ENCODE measurements around the gene PPDPF.

The PPDPF gene

DNA sequence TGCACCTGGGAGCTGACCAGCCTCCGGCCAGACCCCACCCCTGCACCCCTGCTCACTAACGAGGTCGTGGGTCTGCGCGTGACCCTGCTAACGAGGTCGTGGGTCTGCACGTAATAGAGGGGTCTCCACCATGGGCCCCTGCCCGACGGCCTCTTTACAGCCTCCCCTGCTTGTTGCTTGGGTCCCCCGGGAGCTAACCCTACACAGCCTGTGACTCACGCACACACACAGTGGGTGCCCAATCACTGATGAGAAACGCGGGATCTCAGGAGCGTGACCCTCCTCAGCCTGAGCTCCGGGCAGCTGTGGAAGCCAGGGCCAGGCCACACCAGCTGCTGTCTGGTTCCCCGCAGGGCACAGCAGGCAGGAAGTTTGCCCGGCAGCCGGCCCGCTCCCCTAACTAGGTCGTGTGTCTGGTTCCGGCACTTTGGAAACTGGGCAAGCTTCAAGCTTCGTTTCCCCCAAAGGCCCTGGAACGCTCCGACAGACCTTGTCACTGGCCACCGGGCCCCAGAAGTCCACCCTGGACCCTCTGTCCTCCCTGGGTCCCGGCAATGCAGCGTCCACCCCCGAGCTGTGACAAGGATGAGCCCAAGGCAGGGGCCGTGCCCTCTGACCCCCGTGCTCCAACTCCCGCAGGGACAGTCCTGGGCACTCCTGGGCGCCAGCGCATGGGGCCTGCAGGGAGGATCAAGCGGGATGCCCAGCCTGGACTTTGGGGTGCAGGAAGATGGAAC lies 15.8 kb downstream of the PPDPF start:
- H3K4me3 ChIP-seq (ENCODE audit: low read depth, low read length): no peak overlapping the region

DNA sequence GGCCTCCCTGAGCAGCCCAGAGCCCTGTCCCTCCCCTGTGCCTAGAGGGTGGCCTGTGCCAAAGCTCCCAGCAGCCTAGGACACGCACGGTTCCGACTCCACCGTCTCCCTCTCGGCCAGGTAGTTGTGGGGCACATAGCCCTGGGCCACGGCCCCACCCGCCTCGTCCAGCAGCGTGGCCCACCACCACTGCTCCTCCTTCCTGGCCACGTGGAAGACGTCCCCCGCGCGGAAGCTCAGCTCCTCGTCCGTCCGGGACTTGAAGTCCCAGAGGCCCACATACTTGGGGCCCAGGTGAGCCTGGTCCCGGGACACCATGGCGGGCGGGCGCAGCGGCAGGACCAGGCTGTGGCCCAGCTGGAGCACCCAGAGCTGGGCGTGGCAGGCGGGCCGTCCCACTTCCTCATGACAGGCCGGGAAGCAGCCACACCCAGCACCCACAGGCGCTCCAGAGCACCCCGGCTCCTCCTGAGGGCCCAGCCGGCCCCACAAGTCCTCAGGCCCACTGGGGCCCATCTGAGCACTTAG lies 16.5 kb downstream of the PPDPF start, which contains the start of gene PTK6:
Gene PTK6 (minus strand): TSS at position 380 of the 528 bp plus-strand sequence. CDS start 62 bp downstream, at position 318.
- no peak within 1 kb of the TSS for H3K4me3 ChIP-seq (ENCODE audit: low read depth, low read length)

GRCh38 chr20:63537525-63538203 lies 17.1 kb downstream of the PPDPF start:
- H3K4me3 ChIP-seq (ENCODE audit: low read depth, low read length): no peak overlapping the region

GRCh38 chr20:63538204-63539091 lies 17.9 kb downstream of the PPDPF start:
- no peak overlapping the region for H3K4me3 ChIP-seq (ENCODE audit: low read depth, low read length)

GRCh38 chr20:63539092-63539430 lies 18.5 kb downstream of the PPDPF start:
- no peak overlapping the region for H3K4me3 ChIP-seq (ENCODE audit: low read depth, low read length)

DNA sequence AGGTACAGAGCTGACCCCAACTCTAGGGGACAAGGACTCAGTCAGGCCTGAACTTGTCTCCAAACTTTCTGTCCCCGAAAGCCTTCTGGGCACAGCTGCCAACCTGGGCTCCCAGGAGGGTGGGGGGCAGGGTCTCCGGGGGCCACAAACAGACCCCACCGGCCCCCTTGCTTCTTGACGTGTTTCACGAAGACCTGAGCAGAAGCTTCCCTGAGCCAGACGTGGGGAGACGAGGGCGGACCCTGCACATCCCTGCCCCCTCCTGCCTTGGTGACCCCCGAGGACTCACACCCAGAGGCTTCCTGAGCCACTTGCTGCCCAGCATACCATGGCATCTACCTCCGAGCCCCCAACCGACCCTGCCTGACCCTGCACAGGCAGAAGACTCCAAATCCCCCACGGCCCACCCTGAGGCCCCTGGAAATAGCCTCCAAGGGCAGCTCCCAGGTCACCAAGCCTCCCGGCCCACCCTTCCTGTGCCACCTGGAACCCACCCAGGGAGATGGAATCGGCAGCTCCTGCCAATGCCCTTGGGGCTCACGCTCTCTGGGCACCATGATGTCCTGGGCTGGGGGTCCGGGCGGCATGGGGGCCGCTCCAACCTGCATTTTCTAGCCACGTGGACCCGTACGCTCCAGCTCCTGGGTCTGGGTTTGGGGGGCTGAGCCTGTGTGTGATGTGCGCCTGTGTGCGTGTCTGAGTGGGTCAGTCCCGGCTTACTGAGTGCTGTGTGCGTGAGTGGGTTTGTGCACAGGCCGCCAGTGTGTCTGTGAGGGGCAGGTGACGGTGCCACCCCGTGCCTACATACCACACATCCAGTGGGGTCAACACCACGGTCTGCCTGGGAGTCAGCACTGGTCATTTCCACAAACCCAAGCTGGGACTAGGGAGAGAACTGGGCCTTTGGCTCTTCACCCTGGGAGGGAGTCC lies 19.1 kb downstream of the PPDPF start:
- no peak overlapping the region for H3K4me3 ChIP-seq (ENCODE audit: low read depth, low read length)

- no peak overlapping the region for H3K4me3 ChIP-seq (ENCODE audit: low read depth, low read length)
Observed at GRCh38 chr20:63540417-63541186, 20.0 kb downstream of the PPDPF start.

DNA sequence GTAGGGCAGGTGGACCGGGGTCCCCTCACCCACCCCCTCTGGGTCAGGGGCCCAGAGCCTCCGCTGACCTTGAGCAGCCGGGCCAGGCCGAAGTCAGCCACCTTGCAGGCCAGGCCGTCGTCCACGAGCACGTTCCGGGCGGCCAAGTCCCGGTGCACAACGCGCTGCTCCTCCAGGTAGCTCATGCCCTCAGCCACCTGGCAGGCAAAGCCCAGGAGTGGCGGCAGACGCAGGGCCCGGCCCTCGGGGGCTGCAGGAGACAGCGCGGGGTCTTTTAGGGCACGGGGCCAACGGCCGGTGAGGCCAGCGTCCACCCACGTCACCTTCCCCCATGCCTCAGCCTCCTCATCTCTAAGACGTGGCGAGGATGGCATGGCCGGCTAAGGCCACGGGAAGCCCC lies 20.8 kb downstream of the PPDPF start:
- H3K4me3 ChIP-seq (ENCODE audit: low read depth, low read length): no peak overlapping the region

DNA sequence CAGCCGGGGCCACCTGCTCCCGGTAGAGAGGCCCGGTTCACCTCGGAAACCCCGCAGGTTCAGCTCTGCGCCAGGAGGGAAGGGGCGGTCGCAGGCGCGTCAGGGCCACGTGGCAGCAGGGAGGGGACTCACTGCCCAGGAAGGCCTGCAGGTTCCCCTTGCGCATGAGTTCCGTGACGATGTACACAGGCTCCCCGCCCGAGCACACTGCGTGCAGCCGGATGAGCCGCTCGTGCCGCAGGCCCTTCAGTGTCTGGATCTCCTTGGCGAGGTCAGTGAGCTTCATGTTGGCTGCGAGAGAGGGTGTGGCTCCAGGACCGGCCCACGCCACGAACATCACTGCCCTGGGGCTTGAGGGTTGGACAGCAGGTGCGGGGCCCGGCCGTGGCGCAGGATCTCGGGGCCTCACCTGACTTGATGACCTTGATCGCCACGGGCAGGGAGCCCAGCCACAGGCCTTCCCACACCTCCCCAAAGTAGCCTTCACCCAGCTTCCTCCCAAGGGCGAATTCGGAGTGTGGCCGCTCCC lies 21.5 kb downstream of the PPDPF start:
- no peak overlapping the region for H3K4me3 ChIP-seq (ENCODE audit: low read depth, low read length)

DNA sequence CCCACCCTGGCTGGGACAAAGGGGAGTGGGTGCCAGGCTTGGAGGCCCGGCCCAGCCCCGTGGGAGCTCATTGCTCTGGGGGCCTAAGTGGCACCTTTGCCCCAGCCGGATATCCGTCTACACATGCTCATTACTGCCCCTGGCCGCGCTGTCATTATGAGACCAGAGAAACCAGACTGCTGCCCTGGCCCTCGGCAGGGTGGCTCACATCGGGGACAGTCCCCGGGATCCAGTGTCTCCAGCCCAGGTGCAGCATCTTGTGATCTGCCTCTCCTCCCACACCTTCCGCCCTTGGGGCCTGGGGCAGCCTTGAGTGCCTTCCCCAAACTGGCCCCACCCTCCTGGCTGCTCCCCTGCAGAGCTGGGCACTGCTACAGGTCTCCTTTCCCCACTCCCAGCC lies 22.1 kb downstream of the PPDPF start:
- H3K4me3 ChIP-seq (ENCODE audit: low read depth, low read length): no peak overlapping the region

- no peak overlapping the region for H3K4me3 ChIP-seq (ENCODE audit: low read depth, low read length)
Observed at GRCh38 chr20:63543131-63543530, 22.6 kb downstream of the PPDPF start.

DNA sequence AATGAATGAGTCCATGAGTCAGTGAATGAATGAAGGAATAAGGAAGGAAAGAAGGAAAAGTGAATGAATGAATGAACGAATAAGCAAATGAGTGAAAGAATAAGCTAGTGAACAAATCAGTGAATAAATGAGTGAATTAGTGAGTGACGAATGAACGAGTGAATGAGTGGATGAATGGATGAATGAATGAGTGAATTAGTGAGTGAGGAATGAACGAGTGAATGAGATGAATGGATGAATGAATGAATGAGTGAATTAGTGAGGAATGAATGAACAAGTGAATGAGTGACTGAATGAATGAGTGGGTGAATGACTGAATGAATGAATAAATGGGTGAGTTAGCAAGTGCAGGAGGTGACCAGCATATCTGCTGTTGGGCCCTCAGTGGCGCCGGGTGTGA lies 23.2 kb downstream of the PPDPF start:
- no peak overlapping the region for H3K4me3 ChIP-seq (ENCODE audit: low read depth, low read length)

GRCh38 chr20:63544241-63544957 lies 23.8 kb downstream of the PPDPF start:
- no peak overlapping the region for H3K4me3 ChIP-seq (ENCODE audit: low read depth, low read length)

DNA sequence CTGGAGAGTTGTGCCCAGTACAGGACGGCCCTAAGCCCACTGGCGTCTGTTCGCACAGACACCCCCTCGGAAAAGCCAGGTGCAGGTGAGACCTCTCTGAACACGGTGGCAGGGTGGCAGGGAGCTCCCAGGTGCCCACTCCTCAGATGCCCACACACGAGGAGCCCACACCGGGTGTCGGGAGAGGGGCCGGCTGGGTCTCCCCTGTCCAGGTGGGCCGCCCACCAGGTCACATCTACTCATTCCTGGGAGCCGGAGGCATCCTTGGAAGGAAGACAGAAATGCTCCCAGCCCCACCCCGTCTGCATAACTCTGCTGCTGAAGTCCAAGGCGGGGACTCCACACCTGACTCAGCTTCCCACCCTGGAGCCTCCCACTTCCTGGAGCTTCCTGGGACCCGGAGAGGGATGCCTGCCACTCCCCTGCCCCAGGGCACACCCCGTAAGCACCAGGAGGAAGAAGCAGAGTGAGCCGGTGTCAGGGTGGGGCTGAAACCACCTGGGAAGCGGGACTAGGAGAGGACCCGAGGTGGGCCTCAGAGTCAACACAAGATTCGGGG lies 24.5 kb downstream of the PPDPF start:
- no peak overlapping the region for H3K4me3 ChIP-seq (ENCODE audit: low read depth, low read length)

DNA sequence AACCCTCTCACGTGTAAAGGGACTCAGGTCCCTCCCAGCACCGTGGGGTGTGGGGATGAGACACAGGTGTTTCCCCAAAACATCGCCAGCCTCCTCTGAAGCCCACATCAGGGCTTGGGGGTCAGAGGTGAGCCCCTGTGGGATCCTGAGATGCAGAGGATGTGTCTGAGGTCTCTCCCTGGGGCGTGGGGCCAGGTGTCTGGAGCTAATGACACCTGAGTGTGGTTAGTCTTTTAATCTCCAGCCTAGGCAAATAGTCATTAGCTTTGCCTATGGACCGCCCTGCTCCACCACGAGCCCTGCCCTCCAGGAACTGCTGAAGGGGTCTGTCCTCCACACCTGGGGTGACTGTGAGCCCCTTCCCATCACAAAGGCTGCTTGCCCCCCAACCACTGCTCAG lies 25.2 kb downstream of the PPDPF start:
- no peak overlapping the region for H3K4me3 ChIP-seq (ENCODE audit: low read depth, low read length)

- H3K4me3 ChIP-seq (ENCODE audit: low read depth, low read length): no peak overlapping the region
Observed at GRCh38 chr20:63546256-63546955, 25.8 kb downstream of the PPDPF start.

- H3K4me3 ChIP-seq (ENCODE audit: low read depth, low read length): no peak overlapping the region
Observed at GRCh38 chr20:63546956-63547724, 26.6 kb downstream of the PPDPF start.
